HG02884 (cell line): ENCODE results near the gene SLC10A7.
A peak's percentile ranks its signal among the peaks of the same experiment; 100 is the strongest.

ENCODE experiments used
- ATAC-seq: cut with Tn5 transposase; IDR thresholded peaks from one replicate; pipeline ENCODE4 v1.9.1; 2021; ENCODE audit warnings: mild to moderate bottlenecking, moderate library complexity; ENCODE audit not compliant: unreplicated experiment

Gene SLC10A7, protein sequence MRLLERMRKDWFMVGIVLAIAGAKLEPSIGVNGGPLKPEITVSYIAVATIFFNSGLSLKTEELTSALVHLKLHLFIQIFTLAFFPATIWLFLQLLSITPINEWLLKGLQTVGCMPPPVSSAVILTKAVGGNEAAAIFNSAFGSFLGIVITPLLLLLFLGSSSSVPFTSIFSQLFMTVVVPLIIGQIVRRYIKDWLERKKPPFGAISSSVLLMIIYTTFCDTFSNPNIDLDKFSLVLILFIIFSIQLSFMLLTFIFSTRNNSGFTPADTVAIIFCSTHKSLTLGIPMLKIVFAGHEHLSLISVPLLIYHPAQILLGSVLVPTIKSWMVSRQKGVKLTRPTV

DNA sequence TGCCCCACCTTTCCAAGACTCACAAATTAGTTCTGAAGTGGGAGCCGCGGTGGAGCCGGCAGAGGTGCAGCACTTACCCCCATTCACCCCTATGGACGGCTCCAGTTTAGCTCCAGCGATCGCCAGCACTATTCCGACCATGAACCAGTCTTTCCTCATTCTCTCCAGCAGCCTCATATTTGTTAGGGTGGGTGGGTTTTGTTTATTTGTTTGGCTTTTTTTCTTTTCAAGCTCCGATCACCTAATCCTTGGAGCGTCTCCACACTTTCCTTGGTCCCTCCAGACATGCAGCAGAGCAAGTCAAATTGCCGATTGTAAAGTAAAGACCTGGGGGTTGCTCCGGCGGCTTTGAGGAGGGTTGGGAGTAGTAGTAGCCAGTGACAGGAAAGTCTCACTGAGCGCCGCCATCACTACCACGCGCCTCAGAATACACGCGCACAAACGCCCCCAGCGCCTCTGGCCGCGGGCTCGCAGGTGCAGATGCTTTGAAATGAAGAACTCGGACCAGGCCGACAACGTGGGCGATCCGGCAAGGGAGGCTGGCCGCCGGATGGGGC is at the start of gene SLC10A7:
Gene SLC10A7, minus strand, starts transcription at position 400 of the 557 bp plus-strand sequence. Its CDS starts 223 bp downstream, at position 177.
- peak; percentile 84 for ATAC-seq

DNA sequence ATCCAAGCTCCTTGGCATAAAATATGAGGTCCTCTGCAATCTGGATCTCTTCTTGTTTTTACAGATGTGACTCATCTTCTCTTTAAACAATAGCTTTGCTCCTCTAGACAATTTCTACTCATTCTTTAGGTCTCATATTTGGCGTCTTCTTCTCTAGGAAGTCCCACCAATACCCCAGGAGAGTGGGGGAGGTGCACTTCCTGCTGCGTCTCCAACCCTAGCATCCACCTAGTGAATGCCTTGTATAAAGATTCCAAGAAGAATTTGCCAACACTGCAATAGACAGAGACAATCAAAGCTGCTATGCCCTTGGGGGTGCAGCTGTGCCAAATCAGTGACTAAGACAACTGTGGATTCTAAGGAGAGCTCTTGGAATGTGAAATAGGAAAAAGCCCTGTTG is 45.7 kb upstream of the SLC10A7 start:
- no peak for ATAC-seq

DNA sequence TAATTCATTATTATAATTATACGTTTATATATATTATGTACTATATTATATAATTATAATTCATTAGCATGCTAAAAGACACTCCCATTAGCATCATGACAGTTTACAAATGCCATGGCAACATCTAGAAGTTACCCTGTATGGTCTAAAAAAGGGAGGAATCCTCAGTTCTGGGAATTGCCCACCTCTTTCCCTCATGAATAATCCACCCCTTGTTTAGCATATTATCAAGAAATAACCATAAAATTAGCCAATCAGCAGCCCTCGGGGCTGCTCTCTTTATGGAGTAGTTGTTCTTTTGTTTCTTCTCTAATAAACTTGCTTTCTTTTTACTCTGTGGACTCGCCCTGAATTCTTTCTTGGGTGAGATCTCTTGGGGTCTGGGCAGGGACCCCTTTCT is 42.8 kb upstream of the SLC10A7 start:
- ATAC-seq, result no peak

DNA sequence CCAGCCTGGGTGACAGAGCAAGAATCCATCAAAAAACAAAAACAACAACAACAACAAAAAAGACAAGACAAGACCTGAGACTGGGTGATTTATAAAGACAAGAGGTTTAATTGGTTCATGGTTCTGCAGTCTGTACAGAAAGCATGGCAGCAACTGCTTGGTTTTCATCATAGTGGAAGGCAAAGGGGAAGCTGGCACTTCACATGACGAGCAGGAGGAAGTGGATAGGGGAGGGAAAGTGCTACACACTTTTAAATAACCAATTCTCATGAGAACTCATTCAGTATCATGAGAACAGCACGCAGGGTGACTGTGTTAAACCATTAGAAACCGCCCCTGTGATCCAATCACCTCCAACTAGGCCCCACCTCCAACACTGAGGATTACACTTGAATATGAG is 28.4 kb upstream of the SLC10A7 start:
- ATAC-seq, result no peak

DNA sequence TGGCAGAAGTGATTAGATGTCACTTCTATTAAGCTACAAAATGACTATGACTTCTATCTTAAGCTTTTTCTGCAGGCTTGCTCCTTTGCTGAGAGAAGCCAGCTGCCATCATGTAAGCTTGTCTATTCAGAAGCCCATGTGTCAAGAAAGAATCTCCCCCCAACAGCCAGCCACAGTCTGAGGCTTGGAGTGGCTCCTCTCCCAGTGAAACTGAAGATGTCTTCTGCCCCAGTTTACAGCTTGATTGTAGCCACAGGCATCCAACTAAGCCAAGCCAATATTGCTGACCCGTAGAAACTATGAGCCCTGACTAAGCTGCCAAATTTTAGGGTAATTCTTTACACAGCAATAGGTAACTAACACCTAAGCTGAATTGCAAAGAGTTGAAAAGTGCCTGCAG is 26.7 kb upstream of the SLC10A7 start:
- ATAC-seq, result no peak

DNA sequence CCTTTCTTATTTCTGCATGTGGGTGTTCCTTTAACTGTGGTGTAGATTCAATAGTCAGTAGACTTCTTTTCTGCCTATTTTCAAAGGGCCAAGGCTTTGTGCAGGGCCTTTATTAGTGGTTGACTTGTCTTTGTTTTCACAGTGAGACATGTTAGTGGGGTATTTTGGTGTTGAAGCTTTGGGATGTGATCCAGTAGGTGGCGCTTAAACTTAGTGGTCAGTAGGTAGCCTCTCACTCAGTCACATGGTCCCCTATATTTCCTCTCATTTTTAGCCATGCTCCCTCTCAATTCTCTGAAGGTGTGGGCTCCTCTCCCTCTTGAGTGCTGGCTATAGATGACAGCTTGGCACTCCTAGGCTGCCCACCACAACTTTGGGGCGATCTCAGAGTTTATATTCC is 23.4 kb upstream of the SLC10A7 start:
- no peak for ATAC-seq

DNA sequence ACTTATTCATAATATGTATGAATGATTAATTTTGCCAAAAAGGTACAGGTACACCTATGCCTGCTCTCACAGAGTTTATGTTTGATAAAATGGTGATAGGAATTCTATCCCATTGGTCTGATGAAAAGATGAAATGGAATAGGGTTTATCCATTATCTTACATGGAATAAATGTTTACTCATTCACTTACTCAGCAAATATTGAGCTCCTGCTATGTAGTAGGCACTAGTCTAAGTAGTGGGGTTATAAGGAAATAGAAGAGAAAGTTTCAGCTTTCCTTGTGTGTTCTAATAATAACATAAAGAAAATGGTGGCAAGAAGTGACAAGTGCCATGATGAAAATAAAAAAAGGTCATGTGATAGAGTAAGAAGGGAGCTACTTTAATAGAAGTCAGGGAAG is 12.4 kb upstream of the SLC10A7 start:
- no peak for ATAC-seq

DNA sequence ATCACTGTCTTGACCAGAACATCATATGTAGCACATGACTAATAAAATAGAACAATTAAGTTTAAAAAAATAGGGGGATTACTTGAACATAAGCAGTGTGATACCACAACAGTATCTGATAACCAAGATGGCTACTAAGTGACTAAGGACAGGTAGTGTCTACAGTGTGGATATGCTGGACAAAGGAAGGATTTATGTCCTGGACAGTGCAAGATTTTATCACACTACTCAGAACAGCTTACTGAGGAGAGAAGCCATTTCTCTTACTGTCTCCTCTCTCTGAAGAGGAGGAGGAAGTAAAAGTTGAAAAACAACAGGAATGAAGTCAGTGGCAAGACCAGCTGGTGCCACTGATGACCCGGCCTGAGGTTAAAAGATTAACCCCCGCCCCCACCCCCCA is 4.0 kb upstream of the SLC10A7 start:
- ATAC-seq, result no peak

DNA sequence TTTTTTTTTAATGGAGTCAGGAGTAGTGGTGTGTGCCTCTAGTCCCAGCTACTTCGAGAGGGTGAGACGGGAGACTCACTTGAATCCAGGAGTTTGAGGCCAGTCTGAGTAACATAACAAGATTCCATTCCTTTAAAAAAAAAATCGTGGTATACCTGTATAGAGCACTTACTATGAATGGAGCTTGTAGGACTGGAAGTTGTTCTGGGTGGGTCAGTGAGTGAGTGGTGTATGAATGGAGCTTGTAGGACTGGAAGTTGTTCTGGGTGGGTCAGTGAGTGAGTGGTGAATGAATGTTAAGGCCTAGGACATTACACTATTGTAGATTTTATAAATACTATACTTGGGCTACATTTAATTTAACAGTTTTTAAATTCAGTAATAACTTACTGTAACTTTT is 2.9 kb upstream of the SLC10A7 start:
- no peak for ATAC-seq

DNA sequence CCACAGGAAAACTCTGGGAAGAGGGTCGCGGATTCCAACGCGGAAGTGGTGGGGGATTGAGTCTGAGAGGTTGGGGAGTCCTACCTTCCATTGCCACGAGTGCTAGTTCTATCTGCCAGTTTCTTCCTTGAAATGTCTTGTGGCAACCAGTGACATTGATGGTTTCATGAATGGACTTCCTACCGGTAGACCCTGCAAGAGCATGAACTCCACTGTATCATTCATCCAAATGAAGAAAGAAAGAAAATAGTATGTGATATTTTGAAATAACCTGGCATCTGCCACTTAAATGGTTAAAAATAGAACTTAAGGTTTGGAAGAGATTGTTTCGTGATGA is 1.1 kb upstream of the SLC10A7 start:
- ATAC-seq, result peak; percentile 14

DNA sequence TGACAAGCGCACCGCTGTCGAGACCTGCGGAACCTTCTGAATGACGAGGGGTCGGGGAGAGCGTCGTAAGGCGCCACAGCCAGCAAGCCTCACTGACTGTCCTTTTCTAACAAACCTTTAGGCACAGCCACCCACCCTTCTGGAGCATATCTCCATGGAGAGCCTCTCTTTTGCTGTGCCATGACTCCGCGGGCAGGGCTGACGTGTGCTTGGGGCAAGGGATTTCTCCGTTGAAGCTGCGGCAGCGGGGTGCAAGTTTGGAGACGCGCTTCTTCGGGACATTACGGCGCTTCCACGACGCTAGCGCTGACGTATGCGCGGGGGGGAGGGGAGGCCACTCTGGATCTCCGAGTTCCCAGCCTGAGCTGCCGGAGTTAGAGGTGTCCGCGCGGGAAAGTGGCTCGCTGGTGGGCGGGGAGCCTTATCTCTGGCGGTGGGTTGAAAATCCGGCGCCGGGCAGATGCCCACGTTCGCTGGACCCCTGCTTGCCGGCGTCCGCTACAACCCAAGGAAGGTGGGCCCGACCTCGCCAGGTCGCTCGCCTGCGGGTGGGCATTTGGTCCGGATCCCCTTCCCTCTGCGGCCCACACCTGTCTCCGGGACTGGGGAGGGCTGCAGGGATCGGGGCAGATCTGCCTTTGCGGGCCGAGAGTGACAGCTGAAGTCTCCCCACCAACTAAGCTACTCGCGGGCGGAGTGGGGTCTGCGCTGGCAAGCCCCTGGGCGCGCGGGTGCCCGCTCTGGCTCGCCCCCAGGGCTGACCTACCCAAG is 543 bp upstream of the SLC10A7 start:
- ATAC-seq, result peak; percentile 76

DNA sequence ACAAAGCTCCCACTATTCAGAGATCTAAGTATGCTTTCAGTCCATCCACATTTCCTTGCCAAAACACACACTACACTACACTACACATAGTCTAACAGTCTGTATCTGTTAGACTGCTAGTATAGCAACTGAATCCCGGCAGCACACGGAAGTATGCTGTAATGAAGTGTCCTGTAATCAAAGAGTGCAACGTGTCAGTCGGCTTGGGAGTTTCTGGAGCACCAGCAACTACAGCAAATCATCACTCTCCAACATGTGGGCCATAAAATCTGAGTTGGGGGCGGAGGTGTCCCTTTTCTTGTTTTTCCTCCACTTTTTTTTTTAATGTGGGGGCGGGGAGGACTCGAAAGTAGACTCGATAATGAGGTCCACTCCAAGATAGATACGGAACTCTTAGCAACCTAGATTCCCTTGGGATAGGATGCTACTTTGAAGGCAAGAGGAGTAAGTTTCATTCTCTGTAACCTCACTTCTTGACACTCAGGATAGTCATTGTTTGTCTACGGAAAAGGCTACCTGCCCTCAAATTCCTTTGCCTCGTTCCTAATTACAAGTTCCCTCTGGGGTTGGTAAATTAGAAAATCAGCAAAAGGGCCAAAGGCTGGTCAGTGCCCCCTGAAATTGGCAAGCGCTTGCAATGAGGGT is 722 bp downstream of the SLC10A7 start:
- peak; percentile 28 for ATAC-seq

DNA sequence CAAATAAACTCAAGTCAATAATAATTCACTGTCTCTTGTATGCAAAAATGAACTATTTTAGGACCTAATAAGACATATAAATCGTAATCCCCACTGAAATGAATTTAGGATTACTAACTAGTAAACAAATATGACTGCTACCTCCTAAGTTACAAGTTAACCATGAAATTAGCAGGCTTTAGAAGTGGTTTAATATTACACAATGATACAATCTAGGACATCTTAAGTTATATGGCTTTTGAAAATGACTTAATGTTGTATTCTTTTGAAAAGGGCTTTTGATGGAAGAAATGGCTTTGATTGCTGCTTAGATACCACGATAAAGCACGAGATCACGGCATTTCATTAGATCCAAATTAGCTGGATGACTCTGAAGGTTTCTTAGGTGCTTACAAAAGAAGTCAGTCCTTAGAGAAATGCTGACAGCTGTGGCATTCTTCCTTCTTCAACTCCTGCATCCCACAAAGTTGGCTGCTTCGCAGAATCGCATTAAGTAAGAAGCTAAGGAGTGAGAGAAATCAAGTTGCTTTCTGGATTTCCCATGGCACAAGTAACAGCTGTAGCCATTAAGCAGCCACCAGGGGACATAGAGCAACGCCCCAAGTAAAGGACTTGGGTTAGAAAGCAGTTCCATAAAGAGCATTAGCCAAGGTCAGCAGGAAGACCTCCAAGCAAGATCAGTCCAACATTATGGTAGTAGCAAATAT is 6.9 kb downstream of the SLC10A7 start:
- no peak for ATAC-seq

DNA sequence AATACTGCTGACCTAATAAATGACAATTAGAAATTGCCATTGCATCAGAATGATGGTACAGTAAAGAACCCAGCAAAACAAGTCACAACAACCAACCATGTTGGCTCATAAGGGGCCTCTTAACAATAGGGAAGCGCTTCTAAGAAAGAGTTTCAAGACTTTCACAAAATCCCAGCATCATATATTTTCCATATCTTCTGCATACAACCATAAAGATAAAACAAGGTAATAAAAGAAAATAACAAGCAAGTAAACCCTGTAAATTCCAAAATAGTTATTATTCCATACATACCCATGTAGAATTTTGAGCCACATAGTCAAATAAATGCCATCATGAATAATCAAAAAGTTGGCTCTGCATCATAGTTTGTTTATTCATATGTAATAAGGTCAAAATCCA is 8.2 kb downstream of the SLC10A7 start:
- no peak for ATAC-seq

DNA sequence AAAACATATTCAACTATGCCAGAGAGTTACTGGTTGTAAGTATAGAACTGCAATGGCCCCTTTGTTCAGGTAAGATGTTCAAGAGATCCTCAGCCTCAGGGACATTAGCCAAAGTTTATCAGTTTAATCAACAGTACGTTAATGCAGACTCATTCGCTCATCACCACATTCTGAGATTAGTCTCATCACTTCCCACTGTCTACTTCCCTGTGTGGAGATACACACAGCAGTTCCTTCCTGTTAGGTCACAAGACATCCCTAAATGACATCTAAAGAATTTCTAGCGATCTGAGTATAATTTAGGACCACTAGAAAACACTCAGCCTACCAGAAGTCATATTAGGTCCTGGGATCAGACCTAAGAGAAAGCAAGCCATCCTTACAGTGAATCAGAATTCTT is 10.4 kb downstream of the SLC10A7 start:
- no peak for ATAC-seq

DNA sequence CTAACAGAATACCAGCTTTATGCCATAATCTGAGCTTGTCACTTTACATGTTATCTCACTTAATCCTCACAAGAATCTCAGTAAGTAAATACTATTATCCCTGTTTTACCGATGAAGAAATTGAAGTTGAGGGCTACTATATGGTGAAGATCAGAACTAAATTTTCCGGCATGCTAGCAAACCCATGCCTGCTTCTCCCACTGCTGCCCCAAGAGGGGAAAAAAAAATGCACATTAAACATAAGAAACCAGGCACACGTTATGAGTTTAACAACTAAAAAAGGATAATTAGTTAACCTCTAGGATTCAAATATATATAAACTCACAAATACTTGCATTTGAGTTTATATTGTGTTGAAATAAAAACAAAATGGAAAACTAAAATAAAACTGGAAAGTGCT is 10.8 kb downstream of the SLC10A7 start:
- ATAC-seq, result no peak

DNA sequence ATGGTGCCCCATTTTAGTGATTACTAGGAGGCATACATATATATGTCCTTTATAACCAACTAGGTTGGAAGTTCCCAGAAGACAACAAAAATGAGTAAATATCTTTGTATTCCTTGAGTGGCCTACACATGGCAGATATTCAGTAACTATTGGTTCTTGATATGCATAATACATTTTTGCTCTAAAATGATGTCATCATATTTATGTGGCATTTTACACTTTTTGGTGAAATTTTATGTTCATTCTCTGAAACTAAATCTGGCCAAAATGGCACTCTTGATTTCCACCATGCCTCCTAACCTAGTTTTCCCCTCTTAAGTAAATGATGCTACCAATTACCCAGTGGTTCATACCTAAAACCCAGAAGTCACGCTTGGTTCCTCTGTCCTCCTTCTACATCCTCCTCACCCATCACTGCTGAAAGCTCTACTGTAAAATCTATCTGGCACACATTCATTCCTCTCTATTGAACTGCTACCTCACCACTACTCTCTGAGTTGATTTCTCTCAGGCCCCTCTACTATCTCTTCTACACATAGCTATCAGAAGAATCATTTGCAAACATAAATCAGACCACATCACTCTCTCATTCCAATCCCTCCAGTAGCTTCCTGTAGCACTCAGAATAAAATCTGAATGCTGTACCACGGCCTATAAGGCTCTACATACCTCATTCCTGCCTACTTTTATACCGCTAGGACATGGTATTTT is 13.4 kb downstream of the SLC10A7 start:
- no peak for ATAC-seq

DNA sequence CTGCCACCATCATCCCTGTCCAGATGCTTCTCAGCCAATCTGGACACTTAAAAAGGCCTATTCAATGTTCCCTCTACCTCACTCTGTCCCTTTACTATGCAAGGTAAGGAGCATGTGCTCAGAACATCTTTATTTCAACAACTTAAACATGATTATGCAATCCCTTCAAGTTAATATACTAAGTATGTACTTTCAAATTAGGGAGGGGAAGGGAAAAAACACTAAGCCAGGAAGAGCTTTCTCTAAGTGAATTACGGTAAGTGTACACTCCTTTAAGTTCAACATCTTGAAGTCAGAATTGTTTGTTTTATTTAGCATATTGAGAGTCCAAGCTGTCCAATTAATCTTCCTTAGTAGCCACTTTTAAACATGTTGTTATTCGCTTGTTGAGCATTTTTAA is 14.1 kb downstream of the SLC10A7 start:
- ATAC-seq, result no peak

DNA sequence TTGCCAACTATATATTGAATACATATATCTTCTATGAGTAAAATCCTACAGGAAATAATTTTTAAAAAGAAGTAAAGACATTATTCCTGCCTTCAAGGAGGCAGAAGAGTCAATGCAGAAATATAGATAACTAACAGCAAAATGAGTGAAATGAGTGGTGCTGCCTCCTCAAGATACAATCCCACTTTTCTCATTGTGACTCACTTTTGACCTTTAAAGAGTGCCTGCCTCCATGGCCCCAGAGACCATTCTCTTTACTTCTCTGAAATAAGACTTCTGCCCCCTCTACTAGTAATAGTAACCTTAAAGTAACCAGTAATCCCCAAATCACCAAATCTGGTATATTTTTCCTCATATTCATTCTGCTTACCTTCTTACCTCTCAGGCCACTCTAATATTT is 15.5 kb downstream of the SLC10A7 start:
- ATAC-seq, result peak; percentile 77

DNA sequence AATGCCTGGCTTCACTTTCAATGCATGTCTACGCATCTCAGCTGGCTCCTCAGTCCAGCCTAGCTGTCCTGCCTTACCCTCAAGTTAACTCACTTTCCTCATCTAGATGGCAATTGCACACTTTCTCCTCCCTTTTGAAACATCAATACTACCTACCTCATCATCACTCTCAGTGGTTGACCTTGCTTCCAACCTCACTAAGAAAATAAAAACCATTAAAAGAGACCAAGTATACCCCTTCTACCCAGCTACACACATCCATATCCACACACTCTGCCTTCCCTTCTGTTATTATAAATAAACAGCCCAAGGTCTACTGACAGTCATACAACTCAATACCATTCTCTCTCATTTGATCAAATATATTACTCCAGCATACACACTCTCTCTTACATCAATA is 21.5 kb downstream of the SLC10A7 start:
- ATAC-seq, result no peak

DNA sequence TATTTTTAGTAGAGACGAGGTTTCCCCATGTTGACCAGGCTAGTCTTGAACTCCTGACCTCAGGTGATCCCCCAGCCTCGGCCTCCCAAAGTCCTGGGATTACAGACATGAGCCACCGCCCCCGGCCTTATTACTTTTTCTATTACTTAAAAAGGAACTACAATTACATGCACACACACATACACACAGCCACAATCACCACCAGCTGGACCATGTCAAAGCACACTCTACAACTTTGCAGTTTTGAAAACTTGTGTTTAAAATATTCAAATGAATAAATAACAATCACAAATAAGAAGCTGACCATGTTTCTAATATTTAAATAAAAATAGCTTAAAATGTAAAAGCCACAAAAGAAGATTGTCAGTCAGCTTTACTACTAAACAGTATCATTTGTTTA is 23.4 kb downstream of the SLC10A7 start:
- no peak for ATAC-seq
